ENCODE measurements around the gene PTPRR. TPM values are rescaled to one million over a fixed set of nuclear protein-coding genes. Genes with fewer than 3 reads are reported as not detected.

Gene PTPRR
- total RNA-seq, 3 donors from 2014 or later: 16.6 to 46.9 (median 25.1) TPM

DNA sequence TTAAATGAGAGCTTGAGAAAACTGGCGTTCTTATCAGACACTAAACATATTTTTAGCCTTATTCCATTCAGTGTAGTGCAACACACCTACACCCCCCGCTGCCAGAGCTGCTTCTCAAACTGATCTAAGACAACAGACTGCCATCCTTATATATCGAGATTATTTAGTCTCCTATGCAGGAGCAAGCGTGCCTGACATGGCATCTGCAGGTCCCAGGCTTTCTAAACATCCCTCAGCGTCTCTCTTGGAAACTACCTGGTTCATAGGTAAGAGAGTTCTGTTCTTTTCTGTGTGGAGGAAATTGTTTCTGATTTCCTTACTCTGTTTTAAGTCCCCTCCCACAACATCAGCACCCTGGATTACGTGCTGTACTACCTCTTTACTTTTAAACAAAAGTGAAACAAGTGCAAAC is 166.2 kb downstream of the PTPRR start:
- no peak overlapping the region for H3K4me3 ChIP-seq
- no peaks in the 10 kb centered on the region for H3K9me3 ChIP-seq
- ATAC-seq: peak; percentile 74
- TF ChIP-seq, protein P1, sequence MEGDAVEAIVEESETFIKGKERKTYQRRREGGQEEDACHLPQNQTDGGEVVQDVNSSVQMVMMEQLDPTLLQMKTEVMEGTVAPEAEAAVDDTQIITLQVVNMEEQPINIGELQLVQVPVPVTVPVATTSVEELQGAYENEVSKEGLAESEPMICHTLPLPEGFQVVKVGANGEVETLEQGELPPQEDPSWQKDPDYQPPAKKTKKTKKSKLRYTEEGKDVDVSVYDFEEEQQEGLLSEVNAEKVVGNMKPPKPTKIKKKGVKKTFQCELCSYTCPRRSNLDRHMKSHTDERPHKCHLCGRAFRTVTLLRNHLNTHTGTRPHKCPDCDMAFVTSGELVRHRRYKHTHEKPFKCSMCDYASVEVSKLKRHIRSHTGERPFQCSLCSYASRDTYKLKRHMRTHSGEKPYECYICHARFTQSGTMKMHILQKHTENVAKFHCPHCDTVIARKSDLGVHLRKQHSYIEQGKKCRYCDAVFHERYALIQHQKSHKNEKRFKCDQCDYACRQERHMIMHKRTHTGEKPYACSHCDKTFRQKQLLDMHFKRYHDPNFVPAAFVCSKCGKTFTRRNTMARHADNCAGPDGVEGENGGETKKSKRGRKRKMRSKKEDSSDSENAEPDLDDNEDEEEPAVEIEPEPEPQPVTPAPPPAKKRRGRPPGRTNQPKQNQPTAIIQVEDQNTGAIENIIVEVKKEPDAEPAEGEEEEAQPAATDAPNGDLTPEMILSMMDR (IDR thresholded peaks at IDR 0.05): no peak
- intact Hi-C loops (cut with DNase I, micrococcal nuclease): no loop called here
- DNase-seq: peak in 1 of 3 donors; percentile 23
- H3K4me1 ChIP-seq (ENCODE audit: low read depth): peaks cover 6% of the 10 kb centered on the region
- H3K36me3 ChIP-seq (ENCODE audit: low read depth): no peaks in the 10 kb centered on the region

DNA sequence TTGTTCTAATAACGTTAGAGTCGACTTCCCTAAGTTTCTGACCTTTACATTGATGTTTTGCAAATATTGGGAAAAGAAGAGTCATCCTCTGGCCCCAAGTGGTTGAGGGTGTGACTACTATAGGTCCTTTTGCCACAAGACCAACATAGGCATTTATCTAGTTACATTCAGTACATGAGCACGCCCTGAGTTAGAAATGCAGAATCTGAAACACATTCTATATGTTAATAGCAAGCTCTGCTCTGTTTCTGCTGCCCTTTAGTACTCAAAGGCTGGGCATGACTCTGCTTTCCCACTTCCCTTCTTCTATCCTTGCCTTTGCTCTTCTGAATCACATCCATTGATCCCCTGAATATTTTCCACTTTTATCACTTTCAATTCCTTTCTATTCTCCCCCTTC is 168.2 kb downstream of the PTPRR start:
- Histone ChIP-seq H3K4me3 (no peak overlapping the region), H3K9me3 (no peaks in the 10 kb centered on the region), H3K4me1 (ENCODE audit: low read depth) (peaks cover 6% of the 10 kb centered on the region), H3K36me3 (ENCODE audit: low read depth) (no peaks in the 10 kb centered on the region)
- intact Hi-C loops (cut with DNase I, micrococcal nuclease): no loop called here
- DNase-seq: no peak
- TF ChIP-seq, protein P1 (IDR thresholded peaks at IDR 0.05): no peak
- ATAC-seq: peak; percentile 4

DNA sequence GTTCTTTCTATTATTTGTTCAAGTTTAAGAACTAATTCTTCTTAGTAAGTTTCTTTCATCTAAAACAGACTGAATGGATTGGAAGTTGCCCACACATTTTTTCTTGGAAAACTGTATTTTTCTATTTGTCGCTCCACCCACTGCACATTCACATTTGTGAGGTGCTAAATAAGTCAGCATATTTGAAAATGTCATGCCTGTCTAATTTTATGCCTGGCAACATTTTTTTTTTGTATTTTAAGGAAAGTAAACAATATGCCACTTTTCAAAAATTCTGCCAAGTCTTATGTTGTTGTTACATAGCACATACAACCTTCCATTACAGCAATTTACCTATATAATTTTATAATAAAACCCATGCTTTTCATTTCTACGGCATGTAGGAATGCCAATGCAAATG is 170.6 kb downstream of the PTPRR start:
- H3K9me3 ChIP-seq: no peaks in the 10 kb centered on the region

DNA sequence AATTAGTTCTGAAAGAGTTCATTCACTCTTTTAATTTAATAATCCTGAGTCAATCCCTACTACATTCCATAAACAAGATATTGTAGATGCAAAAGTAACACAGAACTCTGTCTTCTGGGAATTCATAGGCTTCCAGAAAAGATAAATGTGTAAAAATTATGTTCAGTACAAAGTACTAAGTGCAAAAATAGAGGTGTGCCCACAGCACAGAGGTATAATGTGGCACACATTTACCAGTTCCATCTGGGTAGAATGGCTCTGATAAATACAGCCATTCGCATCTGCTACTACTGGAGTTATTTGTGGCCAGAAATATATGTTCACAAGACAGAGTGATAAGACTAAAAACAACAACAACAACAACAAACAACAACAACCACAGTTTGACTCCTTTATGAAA is 171.7 kb downstream of the PTPRR start:
- ATAC-seq: peak; percentile 63
- intact Hi-C loops (cut with DNase I, micrococcal nuclease): no loop called here
- Histone ChIP-seq H3K4me1 (ENCODE audit: low read depth) (no peaks in the 10 kb centered on the region), H3K36me3 (ENCODE audit: low read depth) (no peaks in the 10 kb centered on the region), H3K4me3 (no peak overlapping the region), H3K9me3 (no peaks in the 10 kb centered on the region)
- no peak for DNase-seq
- TF ChIP-seq, protein P1 (IDR thresholded peaks at IDR 0.05): no peak

More for the DNA sequence above, 170.6 kb downstream of the PTPRR start:
- no peak overlapping the region for H3K4me3 ChIP-seq
- no peaks in the 10 kb centered on the region for H3K4me1 ChIP-seq (ENCODE audit: low read depth)
- DNase-seq: no peak
- H3K36me3 ChIP-seq (ENCODE audit: low read depth): no peaks in the 10 kb centered on the region
- TF ChIP-seq, protein P1 (IDR thresholded peaks at IDR 0.05): no peak
- intact Hi-C loops (cut with DNase I, micrococcal nuclease): no loop called here
- ATAC-seq: no peak

DNA sequence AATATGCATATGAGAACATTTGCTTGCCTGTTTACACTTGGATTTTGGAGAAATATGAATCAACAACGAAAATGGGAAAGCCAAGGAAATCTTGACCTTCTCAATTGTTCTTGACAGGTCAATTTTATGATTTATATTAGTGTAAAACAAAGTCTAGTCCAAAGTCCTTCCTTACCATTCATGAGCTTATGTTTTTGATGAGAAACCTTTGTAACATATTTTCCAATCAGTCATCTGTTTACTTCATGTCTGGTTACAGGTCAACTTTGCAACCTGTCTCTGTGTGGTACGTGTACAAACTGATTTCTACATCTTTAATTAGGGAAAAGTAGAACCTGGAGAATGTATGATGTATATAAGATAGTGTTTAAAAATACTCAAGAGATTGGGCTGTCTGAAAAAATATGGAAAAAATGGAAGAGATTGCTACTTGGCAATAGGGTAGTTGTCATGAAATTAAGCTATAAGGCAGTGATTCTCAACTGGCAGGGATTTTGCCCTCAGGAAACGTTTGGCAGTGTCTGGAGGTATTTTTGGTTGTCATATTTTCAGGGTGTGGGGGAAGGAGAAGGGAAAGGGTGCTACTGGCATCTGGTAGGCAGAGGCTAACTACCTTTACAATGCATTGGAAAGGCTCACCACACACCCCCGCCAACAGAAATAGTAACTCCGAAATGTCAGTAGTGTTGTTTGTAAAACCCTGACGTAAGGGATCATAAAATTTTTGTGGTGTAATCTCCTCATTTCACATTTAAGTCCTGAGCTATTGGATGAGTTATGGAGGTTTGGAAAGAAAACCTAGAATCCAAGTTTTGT is 172.9 kb downstream of the PTPRR start:
- TF ChIP-seq, protein P1 (IDR thresholded peaks at IDR 0.05): no peak
- peak; percentile 69 for ATAC-seq
- no peaks in the 10 kb centered on the region for H3K36me3 ChIP-seq (ENCODE audit: low read depth)
- no peaks in the 10 kb centered on the region for H3K9me3 ChIP-seq
- no peak overlapping the region for H3K4me3 ChIP-seq
- H3K4me1 ChIP-seq (ENCODE audit: low read depth): no peaks in the 10 kb centered on the region
- DNase-seq: no peak
- intact Hi-C loops (cut with DNase I, micrococcal nuclease): no loop called here
